GM21529 (cell line): ENCODE measurements around the gene ABI3BP.

ENCODE experiments used
- ATAC-seq: cut with Tn5 transposase; IDR thresholded peaks from one replicate; pipeline ENCODE4 v1.9.1; 2021; ENCODE audit not compliant: unreplicated experiment

Gene ABI3BP

GRCh38 chr3:100982710-100983109 lies 10.5 kb downstream of the ABI3BP start:
- no peak for ATAC-seq

- no peak for ATAC-seq
Measured at GRCh38 chr3:100981164-100981911, 11.9 kb downstream of the ABI3BP start.

- no peak for ATAC-seq
Measured at GRCh38 chr3:100978011-100978659, 15.1 kb downstream of the ABI3BP start.

- no peak for ATAC-seq
Measured at GRCh38 chr3:100976611-100977010, 16.6 kb downstream of the ABI3BP start.

- no peak for ATAC-seq
Measured at GRCh38 chr3:100975714-100976113, 17.5 kb downstream of the ABI3BP start.

DNA sequence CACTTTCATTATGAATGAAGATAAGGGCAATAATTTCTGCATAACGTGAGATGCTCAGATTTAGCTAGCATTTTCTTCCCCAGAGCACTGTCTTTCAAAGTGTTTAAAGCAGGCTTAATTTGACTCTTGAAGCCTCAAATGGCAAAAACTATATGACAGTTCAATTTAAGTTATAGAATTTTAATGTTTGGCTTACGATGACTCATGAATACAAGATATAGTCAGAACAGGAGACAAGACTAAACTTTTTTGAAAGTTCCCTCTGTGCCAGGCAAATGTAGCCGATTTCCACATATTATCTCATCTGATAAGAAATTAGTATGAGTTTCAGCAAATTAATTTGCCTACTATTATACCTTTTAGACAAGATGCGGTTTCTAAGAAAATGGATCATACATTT lies 19.6 kb downstream of the ABI3BP start:
- no peak for ATAC-seq

- no peak for ATAC-seq
Measured at GRCh38 chr3:100972867-100973266, 20.4 kb downstream of the ABI3BP start.

DNA sequence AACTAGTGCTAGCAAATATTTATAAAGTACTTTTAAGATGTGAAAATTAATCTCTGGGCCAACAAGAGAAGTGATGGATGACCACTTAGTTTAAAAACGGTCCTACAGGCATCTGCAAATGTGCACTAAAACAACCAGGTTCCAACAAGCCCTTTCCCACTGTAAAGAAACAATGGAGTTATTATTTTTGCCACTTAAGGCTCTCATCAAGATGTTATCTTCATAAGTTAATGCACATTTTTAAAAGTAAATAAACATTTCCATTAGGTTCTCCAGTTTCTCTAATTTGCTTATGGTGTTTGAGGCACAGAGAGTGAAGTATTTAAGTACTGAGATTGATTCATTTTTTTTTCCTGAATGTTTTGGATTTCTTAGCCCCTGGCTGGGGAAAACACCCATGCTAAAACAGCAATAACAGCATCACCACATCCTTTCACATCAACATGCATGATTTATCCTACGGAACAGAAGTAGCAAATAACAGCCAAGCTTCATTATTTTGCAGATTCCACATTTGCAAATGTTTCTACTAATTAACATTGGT lies 20.8 kb downstream of the ABI3BP start:
- no peak for ATAC-seq

DNA sequence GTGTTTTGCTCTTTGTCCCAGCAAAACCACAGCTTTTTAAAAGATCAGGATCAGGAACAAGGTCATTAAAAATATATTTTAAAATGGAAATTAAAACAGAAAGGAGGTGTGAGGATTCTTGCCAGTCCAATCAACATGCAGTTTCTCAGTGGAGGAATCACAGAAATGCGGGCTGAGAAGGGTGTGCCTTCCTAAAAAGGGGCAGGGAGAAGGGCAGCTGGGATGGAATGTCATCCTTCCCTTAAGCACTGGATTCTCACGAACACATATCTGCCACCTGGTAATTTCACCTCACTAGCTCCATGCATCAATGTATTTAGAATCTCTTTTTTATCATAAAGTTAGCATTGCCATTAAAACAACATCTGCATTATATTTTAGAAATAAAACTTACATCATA lies 21.4 kb downstream of the ABI3BP start:
- no peak for ATAC-seq

GRCh38 chr3:100970477-100970990 lies 22.7 kb downstream of the ABI3BP start:
- no peak for ATAC-seq

DNA sequence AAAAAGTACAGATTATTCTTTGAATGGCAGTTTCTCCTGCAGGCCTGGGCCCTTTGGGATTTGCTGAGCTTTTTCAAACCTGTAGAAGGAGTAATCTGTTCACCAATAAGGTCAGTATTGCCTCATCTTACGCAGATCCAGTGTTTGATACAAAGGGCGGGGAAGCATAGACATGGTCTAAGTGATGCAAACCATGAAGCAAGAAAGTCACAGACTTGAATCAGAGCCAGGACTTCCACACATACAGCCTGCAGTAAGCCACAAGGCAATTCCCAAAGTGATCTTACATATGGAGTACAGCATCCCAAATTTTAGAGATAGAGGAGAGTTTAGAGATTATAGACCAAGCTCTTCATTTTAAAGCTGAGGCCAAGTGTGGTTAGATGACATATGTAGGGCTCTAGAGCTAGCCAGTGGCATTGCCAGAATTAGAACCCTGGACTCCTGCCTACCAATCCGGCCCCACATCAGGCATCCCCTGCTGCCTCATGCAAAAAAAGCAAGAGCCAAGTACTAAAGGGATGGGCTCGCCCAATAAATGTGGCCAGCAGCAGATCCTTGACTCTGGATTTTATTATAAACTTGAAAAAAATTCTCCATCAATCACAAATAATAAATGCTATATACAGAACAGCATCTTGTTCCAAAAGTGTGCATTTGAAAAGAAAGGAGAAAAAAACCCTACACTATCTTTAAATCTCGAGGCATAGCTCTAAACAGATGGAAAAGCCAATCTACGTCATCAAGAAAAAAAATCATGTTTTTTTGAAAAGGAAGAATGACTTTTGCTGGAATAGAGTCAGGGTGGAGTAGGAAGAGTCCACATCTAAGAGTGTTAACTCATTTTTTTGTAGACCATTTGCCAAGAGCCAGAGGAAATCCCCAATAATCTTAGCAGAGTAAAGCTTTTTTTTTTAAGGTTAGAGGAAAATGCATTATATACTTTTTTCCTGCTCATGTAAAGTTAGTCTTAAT lies 24.0 kb downstream of the ABI3BP start:
- ATAC-seq, result no peak

DNA sequence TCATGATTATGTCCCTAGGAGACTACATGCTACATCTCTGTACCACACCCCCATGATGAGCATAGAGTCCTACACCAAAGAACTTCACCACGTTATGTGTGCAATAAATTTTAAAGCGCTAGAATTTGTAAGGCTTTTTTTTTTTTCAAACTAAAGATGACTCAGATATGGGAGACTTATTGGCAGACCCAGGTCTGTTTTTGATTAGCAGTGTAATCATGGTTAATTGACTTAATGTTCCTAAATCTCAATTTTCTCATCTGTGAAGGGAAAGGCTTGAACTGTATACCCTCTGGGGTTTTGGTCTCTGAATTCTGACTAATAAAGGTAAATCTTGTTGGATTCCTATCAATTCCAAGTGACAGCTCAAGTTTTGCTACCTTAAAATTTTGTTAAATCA lies 26.4 kb downstream of the ABI3BP start:
- no peak for ATAC-seq

DNA sequence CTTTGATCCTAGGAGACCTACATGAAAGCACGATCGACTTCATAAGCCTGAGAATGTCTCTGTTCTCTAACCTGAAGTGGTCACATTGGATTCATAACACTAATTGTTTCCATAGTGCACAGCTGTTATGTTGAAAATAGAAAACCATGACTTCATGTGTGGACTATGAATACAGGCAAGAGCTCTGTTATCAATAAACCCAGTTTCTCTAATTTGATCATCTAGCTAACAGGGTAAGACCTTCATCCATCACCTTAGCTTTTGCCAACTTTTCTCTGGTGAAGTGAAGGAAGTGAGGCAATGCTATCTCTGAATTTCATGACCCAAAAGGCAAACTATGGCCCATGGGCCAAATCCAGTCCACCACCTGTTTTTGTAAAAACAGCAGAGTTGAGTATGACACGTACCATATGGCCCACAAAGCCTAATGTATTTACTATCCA lies 27.2 kb downstream of the ABI3BP start:
- ATAC-seq, result no peak

- no peak for ATAC-seq
Measured at GRCh38 chr3:100963041-100963440, 30.2 kb downstream of the ABI3BP start.

GRCh38 chr3:100957261-100957986 lies 35.8 kb downstream of the ABI3BP start:
- ATAC-seq, result no peak

GRCh38 chr3:100956276-100956675 lies 36.9 kb downstream of the ABI3BP start:
- ATAC-seq, result no peak

DNA sequence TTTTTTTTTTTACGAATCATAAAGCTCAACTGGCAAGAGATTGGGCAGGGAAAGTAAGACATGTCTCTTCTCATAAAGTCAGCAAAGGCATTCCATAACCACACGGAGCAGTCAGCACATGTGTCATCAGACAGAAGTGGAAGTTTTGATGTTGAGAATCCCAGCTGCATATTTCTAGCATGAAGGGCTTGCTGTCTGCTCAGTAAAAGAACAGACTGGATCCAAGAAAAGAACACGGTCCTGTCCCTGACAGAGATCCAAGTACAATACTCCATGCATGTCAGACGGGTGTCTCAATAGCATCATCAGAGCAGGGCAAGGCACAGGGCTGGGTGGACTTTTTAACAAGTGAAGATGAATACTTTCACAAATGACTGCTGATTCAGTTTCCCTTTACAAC lies 38.2 kb downstream of the ABI3BP start:
- ATAC-seq, result no peak

- no peak for ATAC-seq
Measured at GRCh38 chr3:100954199-100954935, 38.9 kb downstream of the ABI3BP start.

DNA sequence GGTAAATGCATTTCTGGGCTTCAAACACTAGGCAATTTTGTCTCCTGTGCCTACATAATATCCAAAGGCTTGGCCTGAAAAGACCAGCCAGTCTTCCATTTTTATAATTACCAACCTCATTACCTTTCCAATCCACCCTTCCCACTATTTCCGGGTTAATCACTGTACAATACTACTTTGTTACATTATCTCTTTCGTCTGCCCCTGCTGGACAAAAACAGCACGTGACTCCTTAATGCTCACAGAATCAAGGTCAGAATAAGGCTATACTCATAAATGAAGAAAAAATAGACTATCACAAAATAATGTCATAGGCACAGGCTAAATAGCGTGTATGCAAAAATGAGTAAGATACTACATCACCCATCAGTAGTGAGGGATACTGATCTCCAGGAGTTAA lies 40.1 kb downstream of the ABI3BP start:
- no peak for ATAC-seq

GRCh38 chr3:100947119-100947518 lies 46.1 kb downstream of the ABI3BP start:
- ATAC-seq, result no peak
